ENCODE results near the gene CHST13. TPM values are rescaled to one million over a fixed set of nuclear protein-coding genes. Genes with fewer than 3 reads are reported as not detected.

The CHST13 gene
- polyA plus RNA-seq, 4 donors: 3.7 to 6.6 (median 4.5) TPM

DNA sequence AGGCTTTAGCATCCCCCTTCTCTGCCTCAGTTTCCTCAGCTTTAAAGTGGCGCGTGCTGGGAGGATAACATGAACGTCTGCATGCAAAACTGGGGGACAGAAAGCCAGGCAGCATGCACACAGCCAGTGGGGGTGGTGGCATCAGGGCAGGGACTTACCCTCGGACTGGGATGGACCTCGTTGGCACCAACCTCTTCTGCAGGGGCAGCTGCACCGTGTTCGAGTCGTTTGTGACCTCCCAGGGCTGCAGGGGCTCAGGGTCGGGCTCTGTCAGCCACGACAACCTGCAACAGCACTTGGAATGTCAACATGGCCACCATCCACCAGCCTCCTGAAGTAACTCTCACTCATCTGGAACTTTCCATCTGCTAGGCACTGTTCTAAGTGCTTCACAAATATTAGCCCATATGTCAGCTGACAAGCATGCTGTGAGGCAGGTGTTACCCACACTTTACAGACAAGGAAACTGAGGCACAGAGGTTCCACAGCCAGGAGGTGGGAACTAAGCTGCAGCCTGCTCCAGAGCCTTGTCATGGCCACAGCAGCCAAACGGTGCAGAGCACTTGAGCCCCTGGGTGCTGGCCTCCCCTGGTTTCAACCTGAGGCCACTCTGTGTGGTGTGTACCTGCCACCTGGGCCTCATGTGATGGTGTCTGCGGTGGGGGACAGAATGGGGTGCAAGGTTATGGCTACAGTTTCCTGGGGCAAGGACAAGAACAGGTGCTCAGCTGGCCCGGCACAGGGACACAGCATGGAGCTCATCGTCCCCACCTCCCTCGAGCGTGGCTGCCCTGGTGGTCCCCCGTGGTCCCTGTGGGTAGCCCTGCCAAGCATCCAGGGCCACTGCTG lies 28.1 kb downstream of the CHST13 start:
- no peak for DNase-seq (ENCODE audit: low read depth in 4 of 4, low spot score in 3 of 4)

DNA sequence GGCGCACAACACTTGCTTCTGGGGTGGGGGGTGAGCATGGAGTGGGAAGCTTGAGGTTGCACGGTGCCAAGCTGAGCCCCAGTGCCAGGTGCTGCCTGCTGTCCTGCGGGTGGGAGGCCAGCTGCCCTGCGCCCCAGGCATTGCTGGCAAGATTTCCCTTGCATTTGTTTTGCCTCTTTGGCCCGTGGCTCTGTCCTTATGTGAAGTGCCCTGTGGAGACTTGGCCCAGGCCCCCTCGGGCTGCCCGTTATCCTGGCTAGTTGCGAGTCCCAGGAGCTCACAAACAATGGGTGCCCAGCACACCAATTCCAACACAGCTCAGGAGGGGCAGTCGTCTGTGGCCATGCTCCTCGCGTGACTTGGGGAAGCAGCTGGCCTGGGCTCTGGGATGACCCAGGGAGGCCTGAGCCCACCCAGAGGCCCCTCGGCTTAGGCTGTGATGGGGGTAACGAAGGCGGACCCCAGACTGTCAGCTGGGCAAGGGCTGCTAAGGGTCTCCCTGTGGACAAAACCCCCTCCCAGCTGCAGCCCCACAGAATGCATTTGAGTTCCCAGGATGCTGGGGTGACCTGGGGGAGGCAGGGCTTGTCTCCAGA lies 28.8 kb downstream of the CHST13 start:
- no peak for DNase-seq (ENCODE audit: low read depth in 4 of 4, low spot score in 3 of 4)

DNA sequence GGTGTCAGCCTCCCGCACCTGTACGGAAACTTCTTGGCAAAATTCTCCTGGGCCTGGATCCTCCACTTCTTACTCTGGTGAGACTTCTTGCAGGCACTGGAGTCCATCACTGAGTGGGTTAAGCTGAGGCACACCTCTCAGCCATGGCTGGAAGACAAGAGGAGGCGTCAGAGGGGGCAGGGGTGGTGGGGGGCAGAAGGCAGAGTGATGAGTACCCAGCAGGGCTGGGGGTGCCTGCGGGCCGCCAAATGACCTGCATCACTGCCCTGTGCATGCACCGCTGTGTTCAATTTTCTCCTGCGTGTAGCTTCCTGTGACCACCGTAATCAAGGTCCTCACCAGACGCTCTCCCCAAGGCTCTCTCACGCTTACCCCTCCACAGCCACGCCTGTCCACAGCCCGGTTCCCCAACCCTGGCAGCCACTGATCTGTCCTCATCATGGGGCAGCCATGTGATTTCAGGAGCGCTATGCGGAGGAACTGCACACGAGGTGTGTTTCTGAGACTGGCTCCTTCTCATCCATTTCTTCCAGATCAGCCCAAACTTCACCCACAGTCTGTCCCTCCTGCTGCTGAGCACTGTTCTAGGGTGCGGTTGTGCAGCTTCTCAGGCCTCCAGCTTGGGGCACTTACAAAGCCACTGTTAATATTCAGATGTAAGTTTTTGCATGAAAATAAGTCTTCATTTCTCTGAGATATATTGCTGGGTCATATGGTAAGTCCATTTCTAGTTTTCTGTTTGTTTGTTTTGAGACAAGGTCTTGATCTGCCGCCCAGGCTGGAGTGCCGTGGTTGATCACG lies 29.5 kb downstream of the CHST13 start:
- no peak for DNase-seq (ENCODE audit: low read depth in 4 of 4, low spot score in 3 of 4)

DNA sequence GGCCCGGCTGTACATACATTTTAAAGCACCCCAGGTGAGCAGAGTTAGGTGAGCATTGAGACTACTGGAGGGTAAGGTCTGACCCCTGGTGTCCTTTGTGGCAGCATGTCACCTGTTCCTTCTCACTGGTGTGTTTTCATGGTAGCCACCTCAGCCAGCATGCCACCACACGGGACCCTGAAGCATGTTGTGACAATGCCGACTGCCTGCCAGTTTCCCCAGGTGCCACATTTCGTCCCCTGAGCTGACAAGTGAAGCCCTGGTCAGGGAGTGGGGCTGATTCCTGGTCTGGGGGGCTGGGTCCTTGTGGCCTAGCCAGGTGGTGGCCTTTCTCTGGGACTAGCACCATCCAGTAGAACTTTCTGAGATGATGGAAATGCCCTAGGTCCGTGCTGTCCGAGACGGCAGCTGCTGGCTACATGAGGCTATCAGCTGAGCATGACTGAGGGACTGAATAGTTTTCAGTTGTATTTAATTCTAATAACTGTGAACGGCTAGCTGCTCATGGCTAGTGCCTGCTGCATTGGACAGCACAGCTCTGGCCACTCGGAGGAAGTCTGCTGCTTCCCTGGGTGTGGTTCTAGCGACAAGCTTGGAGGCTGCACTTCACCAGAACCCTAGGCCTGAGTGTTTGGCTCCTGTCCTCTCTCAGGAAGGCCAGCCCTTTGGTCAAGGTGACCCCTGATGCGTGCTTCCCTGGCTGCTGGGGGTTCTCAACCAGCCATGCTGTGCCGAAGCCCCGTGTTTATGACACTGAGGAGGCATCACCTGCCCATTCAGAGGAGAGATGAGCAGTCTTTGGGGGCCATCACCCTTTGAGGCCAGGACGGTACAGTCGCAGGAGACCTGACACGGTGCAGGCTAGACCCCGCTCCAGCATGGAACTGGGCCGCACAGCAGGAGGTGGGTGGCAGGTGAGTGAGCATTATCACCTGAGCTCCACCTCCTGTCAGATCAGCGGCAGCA lies 30.9 kb downstream of the CHST13 start:
- DNase-seq (ENCODE audit: low read depth in 4 of 4, low spot score in 3 of 4): no peak

DNA sequence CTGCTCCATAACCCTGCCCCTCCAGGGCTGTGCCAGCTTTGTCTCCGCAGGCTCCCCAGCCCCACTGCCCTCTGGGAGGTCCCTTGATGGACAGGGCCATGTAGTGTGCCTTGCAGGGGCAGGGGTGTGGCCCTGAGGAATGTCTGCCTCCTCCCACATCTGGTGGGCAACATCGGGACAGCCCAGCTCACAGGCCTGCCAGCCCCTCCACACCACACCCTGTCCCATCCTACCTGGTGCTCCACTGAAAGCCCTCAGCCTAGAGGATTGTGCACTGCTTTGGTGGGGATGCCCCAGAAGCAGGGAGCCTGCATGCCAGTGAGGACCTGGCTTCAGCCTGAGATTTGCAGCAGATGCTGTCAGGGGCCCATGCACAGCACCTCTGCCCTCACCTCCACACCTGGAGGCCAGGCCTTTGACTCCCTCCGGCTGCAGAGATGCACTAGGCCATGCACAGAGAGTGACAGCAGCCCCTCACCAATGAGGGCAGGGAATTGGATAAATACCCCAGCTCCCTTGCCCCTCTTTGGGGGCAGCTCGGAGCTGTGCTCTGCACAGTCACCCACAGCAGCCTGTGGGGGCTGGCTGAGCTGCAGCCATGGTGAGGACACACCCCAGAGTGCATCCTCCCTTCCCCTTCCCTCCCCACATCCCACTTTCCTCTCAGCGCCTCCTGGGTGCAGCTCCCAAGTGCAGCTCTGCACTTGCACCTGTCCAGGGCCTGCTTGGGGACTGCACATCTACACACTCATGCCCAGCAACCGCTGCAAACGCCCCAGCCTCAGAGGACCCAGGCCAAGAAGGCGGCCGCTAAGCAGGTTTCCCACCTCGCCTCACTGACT lies 32.1 kb downstream of the CHST13 start:
- no peak for DNase-seq (ENCODE audit: low read depth in 4 of 4, low spot score in 3 of 4)

DNA sequence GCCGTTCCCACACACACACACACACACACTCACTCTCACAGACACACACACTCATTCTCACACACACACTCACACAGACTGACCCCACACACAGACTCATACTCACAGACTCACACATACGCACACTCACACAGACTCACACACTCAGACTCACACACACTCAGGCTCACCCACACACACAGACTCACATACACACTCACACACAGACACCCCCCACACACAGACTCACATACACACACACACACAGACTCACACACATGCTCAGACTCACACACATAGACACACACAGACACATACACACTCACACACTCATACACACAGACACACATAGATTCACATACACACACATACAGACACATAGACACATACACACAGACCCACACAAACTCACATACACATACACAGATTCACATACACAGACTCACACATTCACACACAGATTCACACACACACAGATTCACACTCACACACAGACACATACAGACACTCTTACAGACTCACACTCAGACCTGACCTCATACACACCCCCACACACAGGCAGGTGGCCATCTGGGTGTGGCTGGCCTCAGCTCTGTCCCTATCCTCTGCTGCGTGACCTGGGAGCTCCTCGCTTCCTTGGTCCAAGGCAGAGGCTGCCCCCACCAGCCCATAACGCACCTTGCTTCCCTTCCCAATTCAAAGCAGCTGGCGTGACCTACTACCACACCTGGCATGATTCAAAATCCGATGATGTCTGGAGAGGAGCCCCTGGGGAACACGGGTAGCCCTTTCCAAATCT lies 32.9 kb downstream of the CHST13 start:
- no peak for DNase-seq (ENCODE audit: low read depth in 4 of 4, low spot score in 3 of 4)

DNA sequence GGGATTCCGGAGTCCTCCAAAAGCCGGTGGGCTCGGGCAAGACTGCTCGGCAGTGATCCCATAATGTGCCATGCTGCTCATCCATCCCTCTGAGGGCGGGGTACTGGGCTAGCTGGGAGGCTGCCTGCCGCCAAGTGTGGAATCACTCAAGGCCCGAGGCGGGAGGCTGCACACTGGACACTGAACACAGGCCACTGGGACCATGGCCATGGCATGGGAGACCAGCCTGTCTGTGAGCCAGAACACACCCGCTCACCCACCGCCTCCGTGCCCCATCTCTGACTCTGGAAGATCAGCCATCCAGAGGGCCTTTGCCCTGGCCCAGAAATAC lies 33.4 kb downstream of the CHST13 start:
- no peak for DNase-seq (ENCODE audit: low read depth in 4 of 4, low spot score in 3 of 4)

DNA sequence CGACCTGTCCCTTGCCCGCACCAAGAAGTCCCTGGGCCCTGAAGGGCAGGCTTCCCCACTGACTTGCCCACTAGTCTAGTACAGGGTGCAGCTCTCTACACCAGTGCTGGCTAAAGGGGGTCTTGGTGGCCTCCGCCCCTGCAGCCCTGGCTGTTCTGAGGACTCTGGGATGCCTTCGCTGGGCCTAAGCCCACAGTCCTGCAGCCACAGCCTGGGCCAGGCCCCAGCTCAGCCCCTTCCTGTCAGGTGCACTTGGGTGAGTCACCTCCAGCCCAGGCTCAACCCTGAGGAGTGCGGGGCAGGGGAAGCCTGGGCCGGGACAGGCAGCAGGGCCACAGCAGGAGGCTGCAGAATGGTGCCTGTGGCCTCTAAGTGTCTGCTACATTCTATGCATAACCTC lies 33.8 kb downstream of the CHST13 start:
- no peak for DNase-seq (ENCODE audit: low read depth in 4 of 4, low spot score in 3 of 4)

DNA sequence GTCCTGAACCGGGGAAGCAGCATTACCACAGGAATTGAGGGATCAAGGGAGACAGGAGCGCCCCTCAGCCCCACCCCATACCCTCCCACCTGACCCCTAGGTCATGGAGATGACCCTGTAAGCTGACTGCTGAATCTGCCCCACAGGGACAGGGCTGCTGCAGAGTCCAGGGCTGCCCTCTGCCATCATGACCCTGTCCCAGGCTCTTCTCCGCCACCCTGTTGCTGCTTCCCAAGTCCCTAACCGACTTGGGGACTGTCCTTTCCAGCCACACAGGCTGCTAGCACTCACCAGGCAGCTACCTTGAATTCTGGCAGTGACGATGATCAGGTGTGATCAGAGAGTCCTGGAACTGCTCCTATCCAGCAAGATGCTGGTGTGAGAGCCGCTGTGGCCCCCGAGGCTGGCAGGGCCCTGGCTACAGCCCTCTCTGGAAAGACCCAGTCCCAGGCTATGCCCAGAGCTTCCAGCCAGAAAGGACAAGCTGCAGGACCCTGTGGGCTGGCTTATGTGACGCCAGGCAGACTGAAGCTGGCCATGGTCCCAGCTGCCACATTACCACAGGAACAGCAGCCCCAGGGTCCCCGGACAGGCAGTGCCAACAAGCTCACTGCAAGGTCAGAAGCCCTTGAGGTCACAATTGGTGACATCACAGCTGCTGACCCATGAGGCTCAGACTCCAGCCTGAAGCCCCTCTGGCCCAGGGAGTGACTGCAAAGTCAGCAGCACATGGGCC lies 34.5 kb downstream of the CHST13 start, which contains the start of gene C3orf22:
Gene C3orf22 (minus strand): TSS at position 597 of the 736 bp plus-strand sequence. CDS start 5,542 bp downstream, outside the sequence.
- DNase-seq (ENCODE audit: low read depth in 4 of 4, low spot score in 3 of 4): no peak

DNA sequence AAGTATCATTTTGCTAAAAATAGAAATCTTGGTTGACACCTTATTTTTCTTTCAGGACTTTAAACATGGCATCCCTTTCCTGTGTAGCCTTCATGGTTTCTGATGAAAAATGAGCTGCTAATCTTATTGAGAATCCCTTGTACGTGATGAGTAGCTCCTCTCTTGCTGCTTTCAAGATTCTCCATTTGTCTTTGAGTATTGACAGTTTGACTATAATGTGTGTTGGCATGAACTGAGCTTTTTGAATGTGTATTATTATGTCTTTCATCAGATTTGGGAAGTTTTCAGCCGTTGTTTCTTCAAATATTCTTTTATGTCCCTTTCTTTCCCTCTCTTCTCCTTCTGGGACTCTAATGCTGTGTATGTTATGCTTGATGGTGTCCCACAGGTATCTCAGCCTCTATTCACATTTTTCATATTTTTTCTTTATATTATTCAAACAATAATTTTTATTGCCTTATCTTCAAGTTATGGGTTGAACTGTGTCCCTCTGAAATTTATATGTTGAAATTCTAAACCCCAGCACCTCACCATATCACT lies 38.9 kb downstream of the CHST13 start:
- DNase-seq (ENCODE audit: low read depth in 4 of 4, low spot score in 3 of 4): no peak

DNA sequence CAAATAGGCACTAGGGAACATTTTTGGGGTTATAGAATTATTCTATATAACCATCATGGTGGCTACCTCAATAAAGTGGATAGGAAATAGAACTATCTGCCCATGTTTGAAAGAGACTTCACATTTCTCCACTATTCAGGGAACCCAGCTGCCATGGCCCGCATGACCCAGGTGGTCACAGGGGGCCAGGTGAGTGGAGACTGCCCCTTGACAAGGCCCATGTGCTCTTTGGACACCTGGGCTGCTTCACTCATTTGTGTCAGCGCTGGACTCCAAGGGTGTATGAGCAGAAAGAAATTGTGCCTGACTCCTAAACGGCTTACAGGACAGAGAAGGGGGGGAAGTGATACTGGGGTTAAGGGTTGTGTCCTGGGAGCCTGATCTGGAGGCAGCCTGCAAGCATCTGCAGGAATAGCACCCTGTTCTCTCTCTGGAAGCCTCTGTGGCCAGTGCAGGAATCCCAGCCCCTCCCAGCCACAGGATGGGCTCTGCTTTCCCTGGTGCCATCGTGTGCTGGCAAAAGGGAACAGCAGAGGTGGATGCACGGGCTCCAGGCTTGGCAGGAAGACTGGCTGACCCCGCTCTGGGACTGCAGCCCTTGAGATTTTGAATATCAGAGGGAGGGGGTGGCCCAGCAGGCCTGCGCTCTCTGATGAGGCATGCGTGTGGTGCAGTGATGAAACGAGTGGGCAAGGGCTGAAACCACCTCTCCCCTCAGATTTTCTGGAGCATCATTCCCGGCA lies 43.9 kb downstream of the CHST13 start:
- no peak for DNase-seq (ENCODE audit: low read depth in 4 of 4, low spot score in 3 of 4)

DNA sequence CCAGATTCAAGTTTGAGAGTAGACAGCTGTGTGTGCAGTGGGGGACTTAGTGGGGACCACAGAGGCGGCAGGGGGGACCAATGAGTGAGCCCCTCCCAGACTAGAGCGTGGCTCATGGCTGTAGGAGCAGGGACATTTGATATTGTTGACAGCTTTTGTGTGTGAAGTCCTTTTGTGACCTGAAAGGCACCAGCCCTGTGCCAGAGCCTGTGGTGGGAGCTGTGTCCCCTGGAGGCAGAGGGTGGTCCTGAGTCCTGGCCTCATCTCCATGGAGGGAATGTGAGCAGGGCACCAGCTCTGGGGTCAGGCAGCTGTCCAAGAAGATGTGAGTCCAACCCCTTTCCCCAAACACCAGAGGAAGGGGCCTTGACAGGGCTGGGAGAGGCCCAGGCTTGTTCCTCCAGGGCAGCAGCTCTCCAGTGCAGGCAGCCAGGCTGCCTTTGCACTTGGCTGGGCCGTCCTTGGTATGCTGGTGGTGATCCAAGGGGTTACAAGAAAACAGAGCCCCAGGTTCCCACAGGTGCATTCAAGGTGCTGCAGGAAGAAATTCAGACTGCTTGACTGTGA lies 44.9 kb downstream of the CHST13 start:
- no peak for DNase-seq (ENCODE audit: low read depth in 4 of 4, low spot score in 3 of 4)

DNA sequence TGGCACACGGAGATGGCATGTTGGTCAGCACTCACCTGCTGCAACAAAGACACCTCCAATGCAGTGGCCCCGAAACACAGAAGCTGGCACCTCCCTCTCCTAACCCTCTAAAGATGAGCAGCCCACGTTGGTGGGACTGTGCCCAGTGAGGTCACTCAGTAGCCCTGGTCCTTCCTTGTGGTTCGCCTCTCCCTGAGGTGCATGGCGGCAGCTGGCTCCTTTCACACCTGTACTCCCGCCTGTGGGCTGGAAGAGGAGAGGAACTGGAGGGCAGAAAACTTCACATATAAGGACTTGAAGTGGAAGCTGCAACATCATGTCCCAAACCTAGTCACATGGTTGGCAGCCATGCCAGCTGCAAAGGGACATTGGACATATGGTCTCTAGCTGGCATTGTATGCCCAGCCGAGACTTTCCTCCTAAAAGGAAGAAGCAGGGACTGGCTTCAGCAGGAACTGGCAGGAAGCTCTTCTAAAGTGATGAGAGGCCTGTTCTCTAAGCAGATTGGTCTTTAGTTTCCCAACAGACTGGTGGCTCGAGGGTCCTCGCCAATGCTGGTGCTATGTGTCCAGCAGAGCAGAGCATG lies 45.5 kb downstream of the CHST13 start:
- no peak for DNase-seq (ENCODE audit: low read depth in 4 of 4, low spot score in 3 of 4)

DNA sequence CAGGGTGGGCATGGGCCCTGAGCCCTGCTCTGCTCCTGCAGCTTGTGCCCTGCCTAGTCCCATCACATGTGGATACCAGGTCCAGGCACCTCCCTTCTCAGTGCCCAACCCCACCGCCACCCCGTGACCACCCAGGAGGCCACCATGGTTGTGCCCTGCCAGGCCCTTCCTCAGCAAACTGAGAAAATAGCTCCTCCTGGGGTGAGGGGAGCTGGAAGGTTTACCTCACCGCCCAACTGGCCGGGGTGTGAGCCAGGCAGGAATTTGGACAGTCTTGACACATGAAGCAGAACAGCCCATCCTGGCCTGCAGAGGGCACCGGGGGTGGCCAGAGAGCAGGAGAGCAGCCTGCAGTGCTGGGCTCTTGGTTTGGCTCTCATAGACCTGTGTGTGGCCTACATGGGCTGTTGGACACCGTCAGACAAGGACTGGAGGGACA lies 46.2 kb downstream of the CHST13 start:
- DNase-seq (ENCODE audit: low read depth in 4 of 4, low spot score in 3 of 4): no peak

DNA sequence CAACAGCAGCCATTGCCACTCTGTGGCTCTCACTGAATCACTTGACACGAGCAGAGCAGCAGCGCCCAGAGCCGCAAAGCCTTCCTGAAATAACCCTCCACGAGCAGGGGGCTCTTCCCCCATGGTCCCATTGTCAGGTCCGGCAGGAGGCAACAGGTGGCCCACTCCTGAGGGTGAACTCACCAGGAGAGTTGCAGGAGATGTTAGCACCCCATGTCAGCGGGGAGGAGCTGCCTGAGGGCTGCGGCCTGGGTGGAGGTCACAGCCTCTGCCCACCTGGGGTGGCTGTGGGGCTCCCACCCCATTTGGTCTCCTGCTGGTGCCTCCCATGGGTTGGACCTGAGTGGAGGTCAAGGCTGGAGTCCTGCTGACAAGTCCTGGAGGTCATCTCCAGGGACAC lies 47.1 kb downstream of the CHST13 start:
- DNase-seq (ENCODE audit: low read depth in 4 of 4, low spot score in 3 of 4): no peak

DNA sequence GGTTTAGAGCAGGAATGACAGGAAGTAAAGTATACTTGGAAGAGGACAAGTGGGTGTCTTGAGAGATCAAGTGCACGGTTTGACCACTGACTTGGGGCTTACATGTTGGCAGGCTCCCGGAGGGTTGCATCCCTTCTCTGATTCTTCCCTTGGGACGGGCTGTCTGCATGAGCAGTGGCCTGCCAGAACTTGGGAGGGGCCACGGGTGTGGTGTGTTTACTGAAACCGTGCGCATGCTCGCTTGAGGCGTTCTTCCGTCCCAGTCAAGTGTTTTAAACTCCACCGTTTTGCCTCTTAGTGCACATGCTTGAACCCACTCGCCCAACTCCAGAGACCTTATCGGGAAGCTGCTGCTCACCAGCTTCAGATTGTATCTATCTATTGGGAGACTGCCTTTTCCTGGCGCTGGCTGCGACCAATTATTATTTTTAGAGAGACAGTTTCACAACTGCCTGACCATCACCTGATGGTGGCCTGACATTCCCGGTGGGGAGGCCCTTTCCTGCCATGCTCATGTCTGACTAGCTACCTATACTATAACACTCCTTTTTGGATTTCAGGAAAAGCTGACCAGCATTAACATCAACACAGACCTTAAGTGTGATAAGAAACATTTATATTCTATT lies 49.6 kb downstream of the CHST13 start:
- no peak for DNase-seq (ENCODE audit: low read depth in 4 of 4, low spot score in 3 of 4)
